ENCODE results near the gene CIB4. TPM values are rescaled to one million over a fixed set of nuclear protein-coding genes. Genes with fewer than 3 reads are reported as not detected.

Gene CIB4
- total RNA-seq, 1 donor from 2014 or later = not detected

DNA sequence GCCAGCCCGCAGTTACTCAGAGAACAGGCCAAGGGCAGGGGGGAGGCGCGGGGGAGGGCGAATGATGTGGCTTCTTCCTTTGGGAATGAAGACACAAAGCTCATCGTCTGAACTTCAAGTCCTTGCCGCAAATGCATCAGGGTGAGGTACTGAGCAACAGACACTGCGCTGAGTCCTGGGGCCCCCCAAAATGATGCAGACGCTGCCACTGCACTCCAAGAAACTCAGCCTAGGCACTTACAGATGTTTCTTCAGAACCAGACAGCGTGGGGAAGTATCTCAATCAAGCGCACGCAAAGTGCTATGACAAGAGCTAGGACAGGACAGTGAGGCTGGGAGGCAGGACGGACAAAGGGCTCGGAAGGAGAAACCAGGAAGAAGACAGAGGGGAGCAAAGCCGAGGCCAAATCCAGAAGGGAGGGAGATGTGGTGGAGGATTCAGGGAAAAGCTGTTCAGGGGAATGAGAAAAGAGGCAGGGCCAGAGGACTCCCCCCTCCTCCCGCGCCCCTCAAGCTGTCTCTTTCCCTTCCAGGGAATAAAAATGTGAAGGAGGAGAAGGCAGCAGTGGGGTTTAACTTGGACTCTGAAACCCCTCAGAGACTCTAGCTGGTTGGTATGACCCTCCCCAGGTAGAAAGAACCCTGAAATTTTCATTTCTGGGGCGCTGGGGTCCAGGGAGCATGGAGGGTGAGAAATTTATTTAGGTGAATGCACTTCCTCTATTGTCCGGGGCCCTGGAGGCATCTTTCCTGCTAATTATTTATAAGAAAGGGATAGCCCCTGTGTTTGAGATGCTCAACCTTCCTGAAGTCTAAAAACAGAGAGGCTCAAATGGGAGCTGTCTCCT, 34.9 kb downstream of the CIB4 start:
- FAIRE-seq (no peak), DNase-seq (ENCODE audit: low read depth) (no peak)
- TF ChIP-seq, protein P1, sequence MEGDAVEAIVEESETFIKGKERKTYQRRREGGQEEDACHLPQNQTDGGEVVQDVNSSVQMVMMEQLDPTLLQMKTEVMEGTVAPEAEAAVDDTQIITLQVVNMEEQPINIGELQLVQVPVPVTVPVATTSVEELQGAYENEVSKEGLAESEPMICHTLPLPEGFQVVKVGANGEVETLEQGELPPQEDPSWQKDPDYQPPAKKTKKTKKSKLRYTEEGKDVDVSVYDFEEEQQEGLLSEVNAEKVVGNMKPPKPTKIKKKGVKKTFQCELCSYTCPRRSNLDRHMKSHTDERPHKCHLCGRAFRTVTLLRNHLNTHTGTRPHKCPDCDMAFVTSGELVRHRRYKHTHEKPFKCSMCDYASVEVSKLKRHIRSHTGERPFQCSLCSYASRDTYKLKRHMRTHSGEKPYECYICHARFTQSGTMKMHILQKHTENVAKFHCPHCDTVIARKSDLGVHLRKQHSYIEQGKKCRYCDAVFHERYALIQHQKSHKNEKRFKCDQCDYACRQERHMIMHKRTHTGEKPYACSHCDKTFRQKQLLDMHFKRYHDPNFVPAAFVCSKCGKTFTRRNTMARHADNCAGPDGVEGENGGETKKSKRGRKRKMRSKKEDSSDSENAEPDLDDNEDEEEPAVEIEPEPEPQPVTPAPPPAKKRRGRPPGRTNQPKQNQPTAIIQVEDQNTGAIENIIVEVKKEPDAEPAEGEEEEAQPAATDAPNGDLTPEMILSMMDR (IDR thresholded peaks at IDR 0.05; ENCODE audit: insufficient read depth, low read length, severe bottlenecking) = no peak

DNA sequence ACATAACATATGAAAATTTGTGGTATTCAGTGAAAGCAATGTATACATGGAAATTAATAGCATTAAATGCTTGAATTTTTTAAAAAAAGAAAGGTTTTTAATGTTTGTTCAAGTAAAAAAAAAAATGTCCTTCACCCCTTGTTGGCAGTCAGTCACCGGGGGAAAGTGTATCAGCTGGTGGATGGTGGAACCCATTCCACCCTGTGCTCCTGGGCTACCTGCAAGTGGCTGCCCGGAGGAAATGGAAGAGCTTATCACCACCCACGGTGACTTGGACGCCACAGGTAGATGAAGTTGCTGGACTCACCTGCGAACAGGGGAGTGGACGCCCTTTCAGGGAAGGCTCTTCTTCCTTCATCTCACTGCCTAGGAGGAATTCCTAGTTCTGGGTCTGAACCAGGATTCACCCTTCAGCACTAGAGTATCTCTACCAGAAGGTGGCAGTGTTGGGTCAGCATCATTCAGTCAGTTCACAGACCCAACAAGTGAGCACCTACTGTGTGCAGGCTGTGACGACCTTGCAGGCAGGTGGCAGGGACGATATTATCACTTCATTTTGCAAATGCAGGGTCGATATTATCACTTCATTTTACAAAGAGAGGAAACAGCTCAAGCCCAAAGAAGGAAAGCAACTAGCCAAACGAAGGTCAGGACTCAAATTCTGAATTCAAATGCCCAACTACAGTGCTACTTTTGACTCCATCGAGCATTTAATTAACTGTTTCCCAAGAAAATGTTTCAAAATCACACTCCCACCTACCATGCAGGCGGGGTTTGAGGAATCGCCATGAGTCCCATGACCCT, 35.8 kb downstream of the CIB4 start:
- FAIRE-seq (peak; percentile 18), DNase-seq (ENCODE audit: low read depth) (peak; percentile 58)
- Histone ChIP-seq H3K36me3 (ENCODE audit: control insufficient read depth, insufficient read depth, low read length) (no peaks in the 10 kb centered on the region), H3K27me3 (ENCODE audit: control insufficient read depth, insufficient read depth, low read length) (no peaks in the 10 kb centered on the region), H3K4me3 (ENCODE audit: low read depth, low read length) (no peak overlapping the region)
- TF ChIP-seq, protein P1 (IDR thresholded peaks at IDR 0.05; ENCODE audit: insufficient read depth, low read length, severe bottlenecking) = peak; percentile 79

More for the DNA sequence above, 34.9 kb downstream of the CIB4 start:
- H3K27me3 ChIP-seq (ENCODE audit: control insufficient read depth, insufficient read depth, low read length) = peaks cover 2% of the 10 kb centered on the region
- H3K36me3 ChIP-seq (ENCODE audit: control insufficient read depth, insufficient read depth, low read length) = no peaks in the 10 kb centered on the region
- no peak overlapping the region for H3K4me3 ChIP-seq (ENCODE audit: low read depth, low read length)

DNA sequence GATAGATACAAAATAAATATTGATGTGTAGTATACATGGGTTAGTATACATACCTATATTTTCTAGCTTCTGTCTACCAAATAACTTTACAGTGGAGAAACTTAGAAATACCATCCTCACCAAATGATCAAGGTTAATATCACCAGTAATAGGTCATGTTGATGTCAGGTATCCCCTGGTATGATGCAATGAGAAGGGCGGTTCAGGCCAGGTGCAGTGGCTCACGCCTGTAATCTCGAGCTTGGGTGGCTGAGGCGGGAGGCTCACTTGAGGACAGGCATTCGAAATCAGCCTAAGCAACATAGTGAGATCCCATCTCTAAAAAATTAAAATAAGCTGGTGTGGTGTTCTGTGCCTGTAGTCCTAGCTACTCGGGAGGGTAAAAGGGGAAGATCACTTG, 38.6 kb downstream of the CIB4 start:
- Histone ChIP-seq H3K36me3 (ENCODE audit: control insufficient read depth, insufficient read depth, low read length) (no peaks in the 10 kb centered on the region), H3K27me3 (ENCODE audit: control insufficient read depth, insufficient read depth, low read length) (no peaks in the 10 kb centered on the region), H3K4me3 (ENCODE audit: low read depth, low read length) (no peak overlapping the region)
- TF ChIP-seq, protein P1 (IDR thresholded peaks at IDR 0.05; ENCODE audit: insufficient read depth, low read length, severe bottlenecking) = no peak
- FAIRE-seq (no peak), DNase-seq (ENCODE audit: low read depth) (no peak)

- DNase-seq (ENCODE audit: low read depth) (no peak), FAIRE-seq (no peak)
- TF ChIP-seq, protein P1 (IDR thresholded peaks at IDR 0.05; ENCODE audit: insufficient read depth, low read length, severe bottlenecking) = no peak
- no peak overlapping the region for H3K4me3 ChIP-seq (ENCODE audit: low read depth, low read length)
- no peaks in the 10 kb centered on the region for H3K36me3 ChIP-seq (ENCODE audit: control insufficient read depth, insufficient read depth, low read length)
- peaks cover 4% of the 10 kb centered on the region for H3K27me3 ChIP-seq (ENCODE audit: control insufficient read depth, insufficient read depth, low read length)
Measured at GRCh38 chr2:26599387-26599786, 41.8 kb downstream of the CIB4 start.

- no peak for FAIRE-seq
- no peak overlapping the region for H3K4me3 ChIP-seq (ENCODE audit: low read depth, low read length)
Measured at GRCh38 chr2:26598996-26599373, 42.2 kb downstream of the CIB4 start.

More at GRCh38 chr2:26598996-26599373, 42.2 kb downstream of the CIB4 start:
- no peaks in the 10 kb centered on the region for H3K36me3 ChIP-seq (ENCODE audit: control insufficient read depth, insufficient read depth, low read length)
- peaks cover 4% of the 10 kb centered on the region for H3K27me3 ChIP-seq (ENCODE audit: control insufficient read depth, insufficient read depth, low read length)
- TF ChIP-seq, protein P1 (IDR thresholded peaks at IDR 0.05; ENCODE audit: insufficient read depth, low read length, severe bottlenecking) = no peak
- DNase-seq (ENCODE audit: low read depth) = no peak

Measured in bronchial epithelial cell (primary cell).